ENCODE measurements around the gene ACAP3. TPM values are rescaled to one million over a fixed set of nuclear protein-coding genes. Genes with fewer than 3 reads are reported as not detected.

Gene ACAP3
- total and polyA plus RNA-seq, 4 donors: 58.7 to 265 (median 146) TPM

DNA sequence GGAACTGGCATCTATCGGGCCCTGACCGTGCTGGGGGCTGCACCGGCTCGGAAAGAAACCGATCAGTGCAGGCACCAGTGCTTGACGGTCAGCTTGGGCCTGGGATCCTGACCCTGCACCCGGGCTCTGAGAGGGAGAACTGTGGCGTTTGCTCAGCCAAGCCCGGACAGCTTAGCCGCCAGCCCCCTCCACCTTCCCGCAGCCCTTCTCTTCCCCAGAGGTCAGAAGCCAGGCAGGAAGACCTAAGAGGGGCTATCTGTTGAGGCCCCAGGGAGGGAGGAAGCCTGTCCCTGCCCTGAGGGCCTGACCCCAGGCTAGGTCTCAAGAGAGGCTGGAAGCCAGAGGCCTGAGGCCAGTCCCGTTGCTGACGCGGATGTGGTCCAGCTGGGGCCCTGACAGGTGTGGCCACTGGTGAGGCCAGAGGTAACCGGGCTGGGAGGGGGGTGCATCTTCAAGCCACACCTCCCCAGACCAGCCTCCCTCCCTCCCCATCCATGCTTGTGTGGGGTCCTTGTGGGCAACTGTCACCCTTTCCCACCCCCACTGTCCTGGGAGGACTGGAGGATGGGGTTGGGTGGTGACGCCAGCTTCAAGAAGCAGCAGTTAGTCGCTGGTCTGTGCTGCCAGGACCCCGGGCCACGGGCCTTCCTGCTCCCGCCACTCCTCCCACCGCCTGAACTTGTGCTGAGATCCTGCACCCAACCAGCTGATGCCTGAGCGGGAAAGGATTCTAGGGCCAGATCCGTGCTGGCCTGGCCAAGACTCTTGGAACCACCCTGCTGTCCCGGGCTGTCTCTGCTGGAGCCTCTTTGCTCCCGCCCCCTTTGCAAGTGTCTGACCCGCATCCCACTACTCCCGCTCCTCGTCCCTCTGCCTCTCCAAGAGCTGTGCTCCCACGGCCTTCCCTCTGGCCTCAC is 44.0 kb upstream of the ACAP3 start:
- Histone ChIP-seq H3K9me3 (ENCODE audit: control insufficient read depth, insufficient read depth, low read length) (no peaks in the 10 kb centered on the region), H3K36me3 (ENCODE audit: control insufficient read depth, insufficient read depth, low read length) (peaks cover 45% of the 10 kb centered on the region), H3K4me3 (ENCODE audit: low read depth, low read length) (no peak overlapping the region), H3K4me1 (ENCODE audit: control insufficient read depth, insufficient read depth, low read length) (peaks cover 59% of the 10 kb centered on the region), H3K27ac (ENCODE audit: low read depth, low read length) (peak overlapping the region; percentile 40), H3K27me3 (ENCODE audit: control insufficient read depth, insufficient read depth, low read length) (peaks cover 14% of the 10 kb centered on the region)
- WGBS (ENCODE audit: insufficient coverage): 38% methylated on average over 27 of the region's 29 CpGs
- peak in 1 of 6 donors; percentile 41 for DNase-seq (ENCODE audit: low read depth in 4 of 6, low spot score in 6 of 6)

DNA sequence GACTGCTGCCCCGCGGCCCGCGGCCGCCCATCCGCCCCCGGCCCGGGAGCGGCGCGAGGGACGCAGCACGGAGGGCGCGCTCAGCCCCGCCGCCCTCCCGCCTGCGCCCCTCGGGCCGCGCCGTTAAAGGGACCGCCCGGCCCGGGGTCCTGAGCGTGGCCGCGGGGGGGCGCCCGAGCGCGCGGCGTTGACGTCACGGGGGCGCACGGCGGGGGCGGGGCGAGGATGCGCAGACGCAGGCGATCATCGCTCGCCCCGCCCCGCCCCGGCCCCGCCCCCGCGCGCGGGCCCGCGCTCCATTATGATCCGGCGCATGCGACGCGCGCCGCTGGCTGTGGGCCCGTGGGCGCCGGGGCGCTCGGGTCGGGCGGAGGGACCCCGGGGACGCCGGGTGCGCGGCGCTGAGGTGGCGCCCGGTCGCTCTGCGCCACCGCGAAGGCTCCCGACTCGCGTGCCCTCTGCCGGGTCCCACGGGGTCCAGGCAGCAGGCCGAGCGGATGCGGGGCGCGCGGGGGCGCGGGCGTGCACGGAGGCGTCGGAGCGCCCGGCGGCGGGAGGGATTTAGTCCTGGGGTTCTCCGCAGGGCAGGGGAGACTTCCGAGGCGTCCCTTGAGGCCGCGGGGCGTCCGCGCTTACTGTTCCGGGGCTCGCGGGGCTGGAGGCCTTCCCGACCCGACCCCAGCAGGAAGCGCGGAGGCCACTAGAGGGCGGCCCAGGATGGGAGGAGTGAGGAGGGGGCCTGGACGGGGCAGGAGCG is 41.7 kb upstream of the ACAP3 start, which contains the start of gene DVL1:
TSS of gene DVL1 (minus strand) at position 163 of the 757 bp plus-strand sequence. CDS start 353 bp downstream, outside the sequence.
- H3K27ac ChIP-seq (ENCODE audit: low read depth, low read length): no peak within 1 kb of the TSS
- peaks cover 64% of the 10 kb centered on the region for H3K36me3 ChIP-seq (ENCODE audit: control insufficient read depth, insufficient read depth, low read length)
- no peaks in the 10 kb centered on the region for H3K9me3 ChIP-seq (ENCODE audit: control insufficient read depth, insufficient read depth, low read length)
- WGBS (ENCODE audit: insufficient coverage): under 1% methylated on average over 107 of the region's 122 CpGs
- peaks cover 11% of the 10 kb centered on the region for H3K27me3 ChIP-seq (ENCODE audit: control insufficient read depth, insufficient read depth, low read length)
- H3K4me1 ChIP-seq (ENCODE audit: control insufficient read depth, insufficient read depth, low read length): peaks cover 66% of the 10 kb centered on the region
- DNase-seq (ENCODE audit: low read depth in 4 of 6, low spot score in 6 of 6): peak in 4 of 6 donors; percentile 54 to 91 (median 71)
- H3K4me3 ChIP-seq (ENCODE audit: low read depth, low read length): peak within 1 kb of the TSS; percentile 56

DNA sequence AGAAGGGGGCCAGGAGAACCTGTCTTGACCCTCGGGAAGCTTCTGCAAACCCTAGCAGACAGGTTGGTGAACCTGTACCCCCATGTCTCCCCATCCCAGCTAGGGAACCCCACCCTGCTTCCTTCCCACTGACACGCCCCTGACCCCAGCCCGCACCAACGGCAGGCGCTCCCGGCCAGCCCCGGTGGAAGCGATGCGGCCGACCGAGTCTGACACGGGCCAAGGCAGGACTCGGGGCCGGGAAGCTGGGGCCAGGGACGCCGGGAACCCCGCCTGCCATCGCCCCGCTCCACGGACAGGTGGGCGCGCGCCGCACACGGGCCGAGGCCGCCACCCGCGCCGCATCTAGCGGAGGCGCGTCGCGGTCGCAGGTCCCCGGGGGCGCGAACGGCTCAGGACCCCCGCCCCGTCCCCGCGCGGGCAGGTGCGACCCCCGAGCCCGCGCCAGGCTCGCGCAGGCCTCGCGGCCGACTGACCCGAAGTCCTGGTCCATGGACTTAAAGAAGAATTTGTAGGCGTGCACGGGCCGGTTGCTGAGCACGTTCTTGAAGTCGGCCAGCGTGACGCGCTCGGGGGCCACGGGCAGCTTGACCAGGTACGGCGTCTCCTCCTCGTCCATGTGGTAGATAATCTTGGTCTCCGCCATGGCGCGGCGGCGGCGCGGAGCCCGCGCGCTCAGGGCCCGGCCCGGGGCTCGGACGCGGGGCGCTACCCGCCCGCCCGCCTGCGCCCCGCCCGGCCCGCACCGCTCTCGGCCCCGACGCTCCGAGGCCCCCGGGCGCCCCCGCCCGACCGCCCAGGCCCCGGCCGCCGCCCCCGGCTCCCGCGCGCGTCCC is 40.9 kb upstream of the ACAP3 start:
- Histone ChIP-seq H3K27ac (ENCODE audit: low read depth, low read length) (no peak overlapping the region), H3K36me3 (ENCODE audit: control insufficient read depth, insufficient read depth, low read length) (peaks cover 64% of the 10 kb centered on the region), H3K4me1 (ENCODE audit: control insufficient read depth, insufficient read depth, low read length) (peaks cover 59% of the 10 kb centered on the region), H3K27me3 (ENCODE audit: control insufficient read depth, insufficient read depth, low read length) (peaks cover 6% of the 10 kb centered on the region), H3K9me3 (ENCODE audit: control insufficient read depth, insufficient read depth, low read length) (no peaks in the 10 kb centered on the region), H3K4me3 (ENCODE audit: low read depth, low read length) (peak overlapping the region; percentile 56)
- WGBS (ENCODE audit: insufficient coverage): under 1% methylated on average over 109 of the region's 109 CpGs
- DNase-seq (ENCODE audit: low read depth in 4 of 6, low spot score in 6 of 6): peak in 2 of 6 donors; percentile 49 to 55

DNA sequence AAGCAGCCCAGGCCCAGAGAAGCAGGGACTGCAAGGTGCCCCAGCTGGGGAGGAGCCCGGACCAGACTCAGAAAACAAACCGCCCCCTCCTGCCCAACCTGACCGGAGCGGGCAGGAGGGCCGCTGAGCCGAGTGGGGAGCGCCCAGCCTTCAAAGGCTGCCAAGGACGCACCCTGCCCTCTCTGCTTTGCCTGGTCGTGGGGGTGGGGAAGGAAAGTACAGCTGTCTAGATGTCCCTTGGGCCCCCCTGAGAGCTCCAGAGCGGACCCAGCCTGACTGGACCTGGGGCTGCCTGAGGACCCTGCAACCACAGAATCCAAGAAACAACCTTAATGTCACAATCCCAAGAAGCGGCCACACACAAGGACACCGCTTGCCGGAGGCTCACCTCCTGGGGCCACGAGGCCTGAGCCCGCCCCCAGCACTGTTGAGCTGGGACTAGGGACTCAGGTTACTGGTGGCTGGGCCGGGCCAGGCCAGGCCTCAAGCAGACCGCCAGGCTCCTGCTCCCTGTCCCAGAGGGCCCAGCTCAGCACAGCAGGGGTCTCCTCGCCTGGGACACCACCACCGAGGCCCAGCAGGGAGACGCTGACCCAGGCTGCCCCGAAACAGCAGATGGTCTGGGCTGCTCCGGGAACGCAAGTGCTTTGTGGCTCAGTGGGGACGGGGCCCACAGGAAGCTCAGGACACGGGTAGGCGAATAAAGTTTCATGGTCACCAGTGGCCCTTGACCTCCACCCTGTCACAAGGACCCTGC is 40.1 kb upstream of the ACAP3 start:
- no peak overlapping the region for H3K27ac ChIP-seq (ENCODE audit: low read depth, low read length)
- peaks cover 51% of the 10 kb centered on the region for H3K4me1 ChIP-seq (ENCODE audit: control insufficient read depth, insufficient read depth, low read length)
- WGBS (ENCODE audit: insufficient coverage): 25% methylated on average over 22 of the region's 26 CpGs
- H3K4me3 ChIP-seq (ENCODE audit: low read depth, low read length): peak overlapping the region; percentile 56
- DNase-seq (ENCODE audit: low read depth in 4 of 6, low spot score in 6 of 6): no peak
- no peaks in the 10 kb centered on the region for H3K27me3 ChIP-seq (ENCODE audit: control insufficient read depth, insufficient read depth, low read length)
- peaks cover 64% of the 10 kb centered on the region for H3K36me3 ChIP-seq (ENCODE audit: control insufficient read depth, insufficient read depth, low read length)
- no peaks in the 10 kb centered on the region for H3K9me3 ChIP-seq (ENCODE audit: control insufficient read depth, insufficient read depth, low read length)

DNA sequence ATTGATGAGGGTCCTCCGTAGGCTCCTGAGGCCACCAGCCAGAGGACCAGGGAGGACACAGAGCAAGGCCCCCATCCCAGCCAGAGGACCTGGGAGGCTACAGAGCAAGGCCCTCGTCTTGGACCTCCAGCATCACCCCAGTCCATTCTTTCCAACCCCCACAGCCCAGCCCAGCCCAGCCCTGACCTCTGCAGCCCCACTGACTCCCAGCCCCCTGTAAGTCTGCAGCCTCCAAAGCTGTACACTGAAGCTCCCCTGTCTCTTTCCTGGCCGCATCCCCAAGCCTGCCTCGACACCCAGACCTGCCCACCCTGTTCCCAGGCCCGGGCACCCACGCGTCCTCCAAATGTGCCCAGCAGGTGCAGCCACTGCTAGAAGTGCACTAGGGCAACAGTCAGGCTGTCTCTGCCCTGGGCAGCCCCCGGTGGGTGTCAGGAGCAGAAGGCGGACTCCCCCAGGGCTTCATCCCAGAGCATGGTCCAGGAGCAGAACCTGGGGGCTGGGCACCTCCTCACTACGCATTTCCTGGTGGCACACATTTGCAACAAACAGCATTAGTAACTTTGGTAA is 39.4 kb upstream of the ACAP3 start:
- peak overlapping the region; percentile 56 for H3K4me3 ChIP-seq (ENCODE audit: low read depth, low read length)
- H3K27ac ChIP-seq (ENCODE audit: low read depth, low read length): no peak overlapping the region
- DNase-seq (ENCODE audit: low read depth in 4 of 6, low spot score in 6 of 6): no peak
- no peaks in the 10 kb centered on the region for H3K27me3 ChIP-seq (ENCODE audit: control insufficient read depth, insufficient read depth, low read length)
- peaks cover 44% of the 10 kb centered on the region for H3K4me1 ChIP-seq (ENCODE audit: control insufficient read depth, insufficient read depth, low read length)
- 85% methylated on average over 9 of the region's 10 CpGs for WGBS (ENCODE audit: insufficient coverage)
- peaks cover 64% of the 10 kb centered on the region for H3K36me3 ChIP-seq (ENCODE audit: control insufficient read depth, insufficient read depth, low read length)
- H3K9me3 ChIP-seq (ENCODE audit: control insufficient read depth, insufficient read depth, low read length): no peaks in the 10 kb centered on the region

DNA sequence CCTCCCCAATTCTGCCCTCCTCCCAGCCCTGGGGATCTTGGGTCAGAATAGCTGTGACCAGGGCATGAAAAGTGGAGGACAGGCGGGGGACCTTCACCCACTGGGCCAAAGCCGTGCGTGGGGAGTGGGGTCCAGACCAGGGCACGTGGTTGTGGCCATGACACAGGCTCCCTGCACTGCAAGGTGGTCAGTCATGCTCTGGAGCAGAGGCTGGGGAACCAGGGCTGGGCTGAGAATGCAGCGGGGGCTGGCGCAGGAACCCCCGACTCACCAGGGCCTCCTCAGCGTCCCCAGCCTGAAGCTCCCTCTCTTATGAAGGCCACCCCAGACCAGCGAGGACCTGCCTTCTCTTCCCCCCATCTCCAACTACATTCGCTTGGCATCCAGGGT is 38.8 kb upstream of the ACAP3 start:
- DNase-seq (ENCODE audit: low read depth in 4 of 6, low spot score in 6 of 6): no peak
- Histone ChIP-seq H3K4me3 (ENCODE audit: low read depth, low read length) (no peak overlapping the region), H3K4me1 (ENCODE audit: control insufficient read depth, insufficient read depth, low read length) (peaks cover 38% of the 10 kb centered on the region), H3K27ac (ENCODE audit: low read depth, low read length) (no peak overlapping the region), H3K9me3 (ENCODE audit: control insufficient read depth, insufficient read depth, low read length) (no peaks in the 10 kb centered on the region), H3K27me3 (ENCODE audit: control insufficient read depth, insufficient read depth, low read length) (no peaks in the 10 kb centered on the region), H3K36me3 (ENCODE audit: control insufficient read depth, insufficient read depth, low read length) (peaks cover 64% of the 10 kb centered on the region)
- WGBS (ENCODE audit: insufficient coverage): 90% methylated on average over 10 of the region's 10 CpGs

DNA sequence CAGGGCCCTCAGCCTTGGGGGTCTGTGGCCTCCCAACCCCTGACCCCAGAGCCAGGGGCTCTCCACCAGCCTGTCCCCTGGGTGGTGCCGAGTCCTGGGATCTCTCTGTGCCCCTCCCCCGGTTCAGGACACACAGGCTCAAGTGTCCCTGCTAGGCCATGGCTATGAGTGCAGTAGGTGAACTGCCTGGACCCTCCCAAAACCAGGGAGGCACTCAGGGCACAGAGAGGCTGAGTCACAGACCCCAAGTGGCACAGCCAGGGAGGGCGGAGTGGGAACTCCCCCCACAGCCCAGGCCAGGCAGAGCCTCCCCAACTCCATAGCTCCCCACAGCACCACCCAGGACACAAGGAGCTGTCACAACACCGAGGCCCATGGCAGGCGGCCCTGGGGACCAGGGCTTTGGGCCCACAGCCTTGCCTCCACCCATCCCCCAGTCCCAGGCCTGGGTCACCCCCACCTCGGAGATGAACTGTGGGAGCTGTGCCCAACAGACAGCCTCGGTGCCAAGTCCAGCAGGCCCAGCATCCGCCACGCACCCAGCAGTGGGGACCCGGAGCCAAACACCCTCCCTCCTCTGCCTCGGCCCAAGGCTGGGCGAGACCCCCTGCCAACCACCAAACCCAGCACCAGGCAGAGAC is 38.2 kb upstream of the ACAP3 start:
- H3K4me1 ChIP-seq (ENCODE audit: control insufficient read depth, insufficient read depth, low read length): peaks cover 34% of the 10 kb centered on the region
- H3K9me3 ChIP-seq (ENCODE audit: control insufficient read depth, insufficient read depth, low read length): no peaks in the 10 kb centered on the region
- WGBS (ENCODE audit: insufficient coverage): 63% methylated on average over 11 of the region's 12 CpGs
- DNase-seq (ENCODE audit: low read depth in 4 of 6, low spot score in 6 of 6): no peak
- no peak overlapping the region for H3K4me3 ChIP-seq (ENCODE audit: low read depth, low read length)
- H3K27me3 ChIP-seq (ENCODE audit: control insufficient read depth, insufficient read depth, low read length): no peaks in the 10 kb centered on the region
- no peak overlapping the region for H3K27ac ChIP-seq (ENCODE audit: low read depth, low read length)
- H3K36me3 ChIP-seq (ENCODE audit: control insufficient read depth, insufficient read depth, low read length): peaks cover 69% of the 10 kb centered on the region

DNA sequence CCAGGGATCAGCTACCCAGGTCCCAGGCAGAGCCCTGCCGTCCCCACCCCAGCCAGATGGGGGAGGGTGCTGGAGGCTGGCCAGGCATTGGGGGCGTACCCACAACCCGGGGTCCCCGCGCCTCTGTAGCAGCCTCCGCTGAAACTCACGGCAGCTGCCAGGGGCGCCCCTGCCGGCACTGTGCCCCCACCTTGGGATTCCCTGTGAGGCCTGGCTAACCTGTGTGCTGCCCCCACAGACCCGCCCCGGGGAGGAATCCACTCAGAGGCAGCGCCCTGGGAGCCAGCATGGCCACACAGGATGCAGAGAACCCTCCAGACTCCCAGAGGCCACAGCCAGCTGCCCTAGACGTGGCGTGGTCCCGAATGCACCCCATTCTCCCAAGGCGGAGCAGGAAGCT is 37.7 kb upstream of the ACAP3 start:
- WGBS (ENCODE audit: insufficient coverage): 87% methylated on average over 16 of the region's 16 CpGs
- Histone ChIP-seq H3K4me3 (ENCODE audit: low read depth, low read length) (no peak overlapping the region), H3K9me3 (ENCODE audit: control insufficient read depth, insufficient read depth, low read length) (no peaks in the 10 kb centered on the region), H3K27ac (ENCODE audit: low read depth, low read length) (no peak overlapping the region), H3K36me3 (ENCODE audit: control insufficient read depth, insufficient read depth, low read length) (peaks cover 75% of the 10 kb centered on the region), H3K4me1 (ENCODE audit: control insufficient read depth, insufficient read depth, low read length) (peaks cover 34% of the 10 kb centered on the region), H3K27me3 (ENCODE audit: control insufficient read depth, insufficient read depth, low read length) (no peaks in the 10 kb centered on the region)
- no peak for DNase-seq (ENCODE audit: low read depth in 4 of 6, low spot score in 6 of 6)

Data from spinal cord (tissue), 10 donors.